ENCODE results near the gene RBM33. TPM values are rescaled to one million over a fixed set of nuclear protein-coding genes. Genes with fewer than 3 reads are reported as not detected.

Gene RBM33
- total and polyA plus RNA-seq, 10 donors, result 9.7 to 109 (median 90.0) TPM

DNA sequence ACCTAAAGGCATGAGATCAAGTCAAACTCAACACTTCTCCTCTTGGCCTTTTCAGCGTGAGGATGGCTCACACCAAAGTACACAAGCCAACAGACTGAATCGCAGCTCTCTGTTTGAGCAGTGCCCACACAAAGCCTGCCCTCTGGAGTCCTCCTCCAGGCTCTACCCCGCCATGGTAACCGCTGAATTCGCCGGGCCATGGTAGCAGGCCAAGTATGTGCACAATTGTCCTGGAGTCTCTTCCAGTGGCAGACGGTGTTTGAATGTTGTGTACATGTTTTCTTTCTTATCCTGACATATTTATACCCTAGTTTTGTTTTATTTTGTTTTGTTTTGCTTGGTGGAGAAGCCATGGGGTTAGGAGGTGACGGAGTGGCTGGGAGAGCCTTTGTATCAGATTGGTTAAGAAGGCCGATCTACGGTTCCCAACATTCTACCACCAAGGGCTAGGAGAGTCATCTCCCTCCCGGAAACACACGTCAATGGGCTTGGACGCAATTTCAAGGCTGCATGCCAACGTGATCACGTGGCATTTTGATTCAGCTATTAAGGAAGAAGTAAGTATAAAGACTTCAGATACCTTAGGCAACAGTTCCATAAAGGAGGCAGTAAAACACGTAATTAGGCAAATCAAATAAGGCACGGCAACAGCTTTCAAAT is 179.9 kb downstream of the RBM33 start:
- WGBS, 5 donors, result 83 to 90% (median 86%) methylated on average over 17 of the region's 17 CpGs
- H3K27me3 ChIP-seq (replicated peaks in 1 of 7), result peaks cover 0 to 70% (median 0%) of the 10 kb centered on the region in 7 donors
- H3K4me3 ChIP-seq, result no peak overlapping the region
- H3K4me1 ChIP-seq, result no peaks in the 10 kb centered on the region
- no peaks in the 10 kb centered on the region for H3K9me3 ChIP-seq
- no peak for TF ChIP-seq POLR2A (IDR thresholded peaks at IDR 0.05)
- TF ChIP-seq POLR2AphosphoS5 (IDR thresholded peaks at IDR 0.05), result no peak
- peak; percentile 51 for DNase-seq
- H3K36me3 ChIP-seq, result no peaks in the 10 kb centered on the region
- H3K27ac ChIP-seq, result no peak overlapping the region
- intact Hi-C loops (cut with DNase I; ENCODE audit: low total_unique reads), result no loop called here

DNA sequence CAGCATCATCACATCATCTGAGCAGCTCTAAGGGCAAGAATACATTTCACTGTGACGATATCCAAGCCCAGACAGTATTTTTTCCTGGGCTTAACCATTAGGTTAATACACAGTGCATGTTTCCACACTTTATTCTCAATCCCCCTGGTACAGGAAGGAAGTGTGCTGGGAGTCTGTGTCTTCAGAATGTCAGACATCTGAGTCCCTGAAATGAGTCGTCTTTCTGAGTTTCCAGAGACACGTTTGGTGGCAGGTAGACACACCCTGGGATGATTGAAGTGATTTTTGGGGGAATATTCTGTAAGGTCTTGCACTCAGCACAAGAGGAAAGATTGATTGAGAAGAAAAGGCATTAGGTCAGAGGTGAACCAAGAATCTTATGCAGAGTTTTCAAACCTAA is 180.9 kb downstream of the RBM33 start:
- 35 to 51% (median 41%) methylated on average over 3 of the region's 3 CpGs for WGBS, 5 donors
- no peak for TF ChIP-seq POLR2AphosphoS5 (IDR thresholded peaks at IDR 0.05)
- TF ChIP-seq POLR2A (IDR thresholded peaks at IDR 0.05), result no peak
- TF ChIP-seq, protein P1, sequence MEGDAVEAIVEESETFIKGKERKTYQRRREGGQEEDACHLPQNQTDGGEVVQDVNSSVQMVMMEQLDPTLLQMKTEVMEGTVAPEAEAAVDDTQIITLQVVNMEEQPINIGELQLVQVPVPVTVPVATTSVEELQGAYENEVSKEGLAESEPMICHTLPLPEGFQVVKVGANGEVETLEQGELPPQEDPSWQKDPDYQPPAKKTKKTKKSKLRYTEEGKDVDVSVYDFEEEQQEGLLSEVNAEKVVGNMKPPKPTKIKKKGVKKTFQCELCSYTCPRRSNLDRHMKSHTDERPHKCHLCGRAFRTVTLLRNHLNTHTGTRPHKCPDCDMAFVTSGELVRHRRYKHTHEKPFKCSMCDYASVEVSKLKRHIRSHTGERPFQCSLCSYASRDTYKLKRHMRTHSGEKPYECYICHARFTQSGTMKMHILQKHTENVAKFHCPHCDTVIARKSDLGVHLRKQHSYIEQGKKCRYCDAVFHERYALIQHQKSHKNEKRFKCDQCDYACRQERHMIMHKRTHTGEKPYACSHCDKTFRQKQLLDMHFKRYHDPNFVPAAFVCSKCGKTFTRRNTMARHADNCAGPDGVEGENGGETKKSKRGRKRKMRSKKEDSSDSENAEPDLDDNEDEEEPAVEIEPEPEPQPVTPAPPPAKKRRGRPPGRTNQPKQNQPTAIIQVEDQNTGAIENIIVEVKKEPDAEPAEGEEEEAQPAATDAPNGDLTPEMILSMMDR (IDR thresholded peaks at IDR 0.05 in 8 of 11, conservative IDR thresholded peaks at IDR 0.05 in 3 of 11), result no peak
- intact Hi-C loops (cut with DNase I; ENCODE audit: low total_unique reads), result no loop called here
- H3K27ac ChIP-seq, result no peak overlapping the region
- DNase-seq, result no peak
- no peak overlapping the region for H3K4me3 ChIP-seq
- H3K36me3 ChIP-seq, result no peaks in the 10 kb centered on the region
- H3K9me3 ChIP-seq, result no peaks in the 10 kb centered on the region
- H3K27me3 ChIP-seq (replicated peaks in 1 of 7), result peaks cover 0 to 65% (median 0%) of the 10 kb centered on the region in 7 donors
- H3K4me1 ChIP-seq, result no peaks in the 10 kb centered on the region

DNA sequence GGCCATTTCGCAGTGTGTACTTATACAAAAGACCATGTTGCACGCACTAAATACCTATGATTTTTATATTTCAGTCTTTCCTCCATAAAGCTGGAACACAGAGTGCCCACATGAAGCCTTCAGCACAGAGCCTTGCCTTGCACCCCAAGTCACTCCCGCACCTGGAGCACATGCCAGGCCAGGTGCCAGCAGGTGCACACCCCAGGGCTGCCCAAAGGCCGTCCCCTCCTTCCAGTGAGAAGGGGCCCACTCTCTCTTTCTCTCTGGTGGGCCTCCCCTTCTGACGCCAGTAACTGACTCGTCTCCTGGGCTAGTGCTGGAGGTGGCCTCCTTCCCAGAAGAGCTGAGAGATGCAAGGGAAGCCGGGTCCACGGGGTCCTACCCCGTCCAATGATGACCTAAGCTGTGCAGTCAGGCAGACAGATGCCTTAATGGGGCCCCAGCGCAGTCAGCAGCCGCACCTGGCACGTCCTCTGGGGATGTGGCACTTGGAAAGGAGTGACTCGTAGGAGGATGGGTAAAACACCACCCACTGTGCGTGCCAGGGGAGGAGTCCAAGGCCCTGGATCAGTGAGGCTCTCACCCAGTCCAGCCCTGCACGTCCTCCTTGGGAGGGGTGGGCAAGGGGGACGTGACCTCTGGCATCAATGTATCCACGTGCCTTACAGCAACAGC is 185.5 kb downstream of the RBM33 start:
- H3K9me3 ChIP-seq, result no peaks in the 10 kb centered on the region
- no peaks in the 10 kb centered on the region for H3K4me1 ChIP-seq
- WGBS, 5 donors, result 75 to 85% (median 79%) methylated on average over 17 of the region's 17 CpGs
- no peaks in the 10 kb centered on the region for H3K36me3 ChIP-seq
- intact Hi-C loops (cut with DNase I; ENCODE audit: low total_unique reads), result no loop called here
- H3K27me3 ChIP-seq (replicated peaks in 1 of 7), result peaks cover 0 to 43% (median 0%) of the 10 kb centered on the region in 7 donors
- TF ChIP-seq POLR2A (IDR thresholded peaks at IDR 0.05), result no peak
- peak; percentile 50 for DNase-seq
- no peak overlapping the region for H3K4me3 ChIP-seq
- no peak overlapping the region for H3K27ac ChIP-seq

Other genes with a start within 250 kb of the RBM33 start
- not detected for gene EN2, start 186.5 kb upstream of the RBM33 start, total RNA-seq
- under 1 TPM in 2 of 3 donors, not detected in 1; 0.03 to 0.04 TPM for gene EN2, start 186.5 kb upstream of the RBM33 start, polyA plus RNA-seq
- gene CNPY1, start 98.1 kb upstream of the RBM33 start, total RNA-seq, result not detected
- gene CNPY1, start 98.1 kb upstream of the RBM33 start, polyA plus RNA-seq, result not detected
- not detected for gene SHH, start 167.8 kb downstream of the RBM33 start, total RNA-seq
- gene SHH, start 167.8 kb downstream of the RBM33 start, polyA plus RNA-seq, result not detected